H1 (cell line): ENCODE measurements around the gene MVD. TPM values are rescaled to one million over a fixed set of nuclear protein-coding genes. Genes with fewer than 3 reads are reported as not detected.
A peak's percentile ranks its signal among the peaks of the same experiment; 100 is the strongest.

ENCODE experiments used
- CTCF ChIA-PET: fragments of 300-600 bp; sonication (Branson Sonifier 250); formaldehyde crosslinking; loops from one replicate; lab custom pipeline; 2021; ENCODE audit not compliant: partially characterized antibody; lab: Charles Lee
- POLR2A ChIA-PET: fragments of 300-600 bp; sonication (Branson Sonifier 250); formaldehyde crosslinking; loops from one replicate; lab custom pipeline; 2021; ENCODE audit warnings: inconsistent platforms; ENCODE audit not compliant: partially characterized antibody; lab: Charles Lee
- DNase-seq, 2 experiments: peaks; one replicate each; pipeline versions ENCODE4 v3.0.0 to v3.0.0-alpha.2; 2010 to 2022; ENCODE audit warnings: low spot score in 2 of 2, low read depth in 1 of 2, mixed read lengths in 1 of 2
- FAIRE-seq: peaks from 2 replicates; lab custom pipeline; 2011; peaks lifted over from hg19 to GRCh38; lab: Jason Lieb, UNC
- H2AFZ ChIP-seq: 2 replicates; pipeline ENCODE4 v1.8.1; 2012; ENCODE audit warnings: low read length, inconsistent platforms
- H2AK5ac ChIP-seq: 2 replicates; pipeline ENCODE4 v1.6.1; 2013; ENCODE audit warnings: low read depth, low read length
- H2BK120ac ChIP-seq: replicated peaks from 2 replicates; pipeline ENCODE3; 2013; ENCODE audit warnings: low read depth, low read length, inconsistent platforms
- H2BK12ac ChIP-seq: 2 replicates; pipeline ENCODE4 v1.6.1; 2013; ENCODE audit warnings: low read depth, low read length
- H2BK15ac ChIP-seq: 2 replicates; pipeline ENCODE4 v1.6.1; 2013; ENCODE audit warnings: low read length
- H2BK20ac ChIP-seq: 2 replicates; pipeline ENCODE4 v1.6.1; 2013; ENCODE audit warnings: low read length
- H2BK5ac ChIP-seq: 2 replicates; pipeline ENCODE4 v1.6.1; 2013; ENCODE audit warnings: low read depth, low read length
- H3K14ac ChIP-seq: 2 replicates; pipeline ENCODE4 v1.6.1; 2013; ENCODE audit warnings: inconsistent platforms; ENCODE audit not compliant: insufficient read length
- H3K18ac ChIP-seq: 2 replicates; pipeline ENCODE4 v1.6.1; 2013; ENCODE audit warnings: low read length; ENCODE audit errors: extremely low read depth
- H3K23ac ChIP-seq: 2 replicates; pipeline ENCODE4 v1.6.1; 2013; ENCODE audit warnings: inconsistent platforms; ENCODE audit not compliant: insufficient read length
- H3K23me2 ChIP-seq: 2 replicates; pipeline ENCODE4 v1.6.1; 2013; ENCODE audit warnings: low read depth, low read length
- H3K27ac ChIP-seq: 2 replicates; pipeline ENCODE4 v1.6.1; 2011; ENCODE audit warnings: low read depth, low read length, inconsistent platforms
- H3K27me3 ChIP-seq, 4 experiments: replicated peaks in 1 of 4; 1 replicate in 1 of 4; 2 replicates in 3 of 4; pipeline versions ENCODE4 v1.6.1 to v1.8.1; 2011 to 2013; ENCODE audit warnings: low read length in 3 of 4, mild to moderate bottlenecking in 3 of 4, inconsistent platforms in 2 of 4, mixed read lengths in 2 of 4, moderate library complexity in 1 of 4; ENCODE audit not compliant: control insufficient read depth in 3 of 4, insufficient read depth in 3 of 4; ENCODE audit errors: extremely low read depth in 1 of 4
- H3K36me3 ChIP-seq, 4 experiments: 2 replicates each; pipeline versions ENCODE4 v1.6.1 to v1.8.1; 2011 to 2013; ENCODE audit warnings: mild to moderate bottlenecking in 4 of 4, low read length in 3 of 4, moderate library complexity in 2 of 4, control low read depth in 1 of 4, inconsistent platforms in 1 of 4; ENCODE audit not compliant: insufficient read depth in 4 of 4, control insufficient read depth in 2 of 4
- H3K4ac ChIP-seq: replicated peaks from 2 replicates; pipeline ENCODE3; 2013; ENCODE audit warnings: low read length, low read depth, mixed read lengths, inconsistent platforms; ENCODE audit not compliant: insufficient read length
- H3K4me1 ChIP-seq, 4 experiments: replicated peaks in 1 of 4; 1 replicate in 1 of 4; 2 replicates in 3 of 4; pipeline versions ENCODE4 v1.6.1 to v1.8.1; 2011 to 2013; ENCODE audit warnings: low read length in 3 of 4, inconsistent platforms in 2 of 4, mixed read lengths in 1 of 4; ENCODE audit not compliant: insufficient read depth in 4 of 4, control insufficient read depth in 3 of 4
- H3K4me2 ChIP-seq, 2 experiments: 2 replicates each; pipeline versions ENCODE4 v1.6.1 to v1.8.1; 2011 to 2013; ENCODE audit warnings: low read depth in 2 of 2, low read length in 2 of 2, control low read depth in 1 of 2, inconsistent platforms in 1 of 2, mild to moderate bottlenecking in 1 of 2; ENCODE audit not compliant: insufficient read depth in 1 of 2
- H3K4me3 ChIP-seq, 4 experiments: fragments of 200-600, 300-600 bp in 1 of 4; sonication (generic), shearing (Covaris generic), sonication (Bioruptor Twin) in 1 of 4; 2 replicates each; pipeline versions ENCODE4 v1.5.1 to v1.8.1; 2011 to 2016; ENCODE audit warnings: low read length in 4 of 4, low read depth in 3 of 4, control low read depth in 2 of 4, inconsistent platforms in 2 of 4, mild to moderate bottlenecking in 2 of 4, mixed read lengths in 1 of 4, moderate library complexity in 1 of 4; ENCODE audit not compliant: insufficient read depth in 2 of 4; ENCODE audit errors: extremely low read depth in 1 of 4
- H3K56ac ChIP-seq: replicated peaks from 2 replicates; pipeline ENCODE3; 2013; ENCODE audit warnings: low read depth, mild to moderate bottlenecking, mixed read lengths, low read length, inconsistent platforms; ENCODE audit not compliant: insufficient read length
- H3K79me1 ChIP-seq: 2 replicates; pipeline ENCODE4 v1.6.1; 2013; ENCODE audit warnings: low read depth, low read length, control low read depth
- H3K79me2 ChIP-seq, 2 experiments: 2 replicates each; pipeline versions ENCODE4 v1.6.1 to v1.8.1; 2012 to 2013; ENCODE audit warnings: low read length in 2 of 2, mild to moderate bottlenecking in 2 of 2, inconsistent platforms in 1 of 2; ENCODE audit not compliant: insufficient read depth in 2 of 2, control insufficient read depth in 1 of 2
- H3K9ac ChIP-seq, 4 experiments: replicated peaks in 1 of 4; 1 replicate in 1 of 4; 2 replicates in 3 of 4; pipeline versions ENCODE4 v1.6.1 to v1.8.1; 2011 to 2013; ENCODE audit warnings: low read depth in 3 of 4, low read length in 3 of 4, control low read depth in 2 of 4, mild to moderate bottlenecking in 2 of 4, moderate library complexity in 2 of 4, inconsistent platforms in 1 of 4; ENCODE audit errors: extremely low read depth in 1 of 4
- H3K9me3 ChIP-seq, 2 experiments: 2 replicates each; pipeline versions ENCODE4 v1.6.1 to v1.8.1; 2012 to 2013; ENCODE audit warnings: mild to moderate bottlenecking in 2 of 2, moderate library complexity in 2 of 2, control low read depth in 1 of 2, inconsistent platforms in 1 of 2, low read depth in 1 of 2, low read length in 1 of 2, mixed read lengths in 1 of 2; ENCODE audit not compliant: insufficient read depth in 2 of 2
- H4K20me1 ChIP-seq, 2 experiments: replicated peaks in 1 of 2; 2 replicates each; pipeline versions ENCODE3 to v1.8.1; 2011 to 2013; ENCODE audit warnings: inconsistent platforms in 2 of 2, low read length in 2 of 2, mild to moderate bottlenecking in 1 of 2; ENCODE audit not compliant: insufficient read depth in 2 of 2, control insufficient read depth in 1 of 2
- H4K5ac ChIP-seq: 2 replicates; pipeline ENCODE4 v1.6.1; 2013; ENCODE audit warnings: low read length, low read depth, mixed read lengths, inconsistent platforms; ENCODE audit not compliant: insufficient read length
- H4K8ac ChIP-seq: 2 replicates; pipeline ENCODE4 v1.8.0; 2013; ENCODE audit warnings: mild to moderate bottlenecking, moderate library complexity, low read length, inconsistent platforms; ENCODE audit not compliant: insufficient read depth; ENCODE audit errors: extremely low read depth
- H4K91ac ChIP-seq: replicated peaks from 2 replicates; pipeline ENCODE3; 2013; ENCODE audit warnings: low read length, mixed read lengths, inconsistent platforms; ENCODE audit not compliant: insufficient read length
- CBX8 ChIP-seq: fragments of 300-800, 300-1000 bp; sonication (generic); IDR thresholded peaks from 2 replicates; pipeline ENCODE4 v1.7.1; 2016; ENCODE audit warnings: low read depth, low read length, borderline replicate concordance
- HDAC2 ChIP-seq, 2 experiments: fragments of 300-600 bp in 1 of 2; sonication (generic) in 1 of 2; IDR thresholded peaks; 2 replicates each; pipeline ENCODE4 v1.6.1; 2011 to 2012; ENCODE audit warnings: low read depth in 2 of 2, low read length in 2 of 2, mild to moderate bottlenecking in 2 of 2, moderate library complexity in 2 of 2, borderline replicate concordance in 1 of 2, inconsistent platforms in 1 of 2
- POLR2AphosphoS5 ChIP-seq: IDR thresholded peaks from 2 replicates; pipeline ENCODE4 v1.6.1; 2011; ENCODE audit warnings: low read depth, low read length
- RAD21 ChIP-seq, 2 experiments: IDR thresholded peaks in 1 of 2; conservative IDR thresholded peaks in 1 of 2; 2 replicates each; pipeline ENCODE4 v1.6.1; 2011; ENCODE audit warnings: low read depth in 2 of 2, low read length in 2 of 2, improper control_type of control experiment in 1 of 2, inconsistent platforms in 1 of 2, mild to moderate bottlenecking in 1 of 2, moderate library complexity in 1 of 2
- SIN3A ChIP-seq, 2 experiments: IDR thresholded peaks in 1 of 2; conservative IDR thresholded peaks in 1 of 2; 2 replicates each; pipeline ENCODE4 v1.6.1; 2011 to 2012; ENCODE audit warnings: low read length in 2 of 2, improper control_type of control experiment in 1 of 2, low read depth in 1 of 2, mild to moderate bottlenecking in 1 of 2
- WGBS, 2 experiments: shearing (Covaris generic) in 1 of 2; methylation state at CpG; one replicate each; pipeline versions ENCODE4 v1.1.6 to v1.1.7; 2013 to 2015; ENCODE audit warnings: low lambda C conversion rate in 2 of 2, mixed read lengths in 2 of 2, inconsistent platforms in 1 of 2, low coverage in 1 of 2, missing lambda C conversion rate in 1 of 2; ENCODE audit not compliant: insufficient replicate concordance in 2 of 2, insufficient coverage in 1 of 2, insufficient read length in 1 of 2; ENCODE audit errors: extremely low coverage in 1 of 2, missing lambda C conversion rate in 1 of 2; 5-methylcytosine and 5-hydroxymethylcytosine counted together
- polyA plus RNA-seq, 7 experiments: library from polyadenylated mRNA; depleted of rRNA in 3 of 7; stranded (reverse) in 5 of 7; unstranded in 2 of 7; fragments of >200 nt in 5 of 7; fragments of 200-250 nt in 2 of 7; gene quantifications; 1 replicate in 5 of 7; 2 replicates in 1 of 7; 4 replicates in 1 of 7; pipeline versions ENCODE4 v1.2.1 to v1.2.3, GENCODE V29; 2011 to 2013; ENCODE audit warnings: missing spikeins in 2 of 7, mixed read lengths in 2 of 7
- total RNA-seq: library from RNA; stranded (reverse); fragmentation: NEBNext Ultra II Directional; extraction: Animal tissue kit (Norgen Biotek cat#: 25700); gene quantifications from 2 replicates; pipeline ENCODE4 v1.2.1, GENCODE V29; 2021
- TF ChIP-seq, protein P1 (sequence below), 3 experiments: IDR thresholded peaks; 1 replicate in 2 of 3; 2 replicates in 1 of 3; pipeline versions ENCODE4 v1.5.1 to v1.6.1; 2011; ENCODE audit warnings: low read length in 3 of 3, mild to moderate bottlenecking in 3 of 3, inconsistent platforms in 2 of 3, low read depth in 1 of 3, moderate library complexity in 1 of 3; ENCODE audit not compliant: insufficient read depth in 1 of 3; ENCODE audit errors: control extremely low read depth in 1 of 3

Gene MVD
- total and polyA plus RNA-seq, 2 of the 8 experiments (the other 6 are each of a cell fraction or from before 2014, with no cell fraction given): 47.2 to 77.3 TPM

DNA sequence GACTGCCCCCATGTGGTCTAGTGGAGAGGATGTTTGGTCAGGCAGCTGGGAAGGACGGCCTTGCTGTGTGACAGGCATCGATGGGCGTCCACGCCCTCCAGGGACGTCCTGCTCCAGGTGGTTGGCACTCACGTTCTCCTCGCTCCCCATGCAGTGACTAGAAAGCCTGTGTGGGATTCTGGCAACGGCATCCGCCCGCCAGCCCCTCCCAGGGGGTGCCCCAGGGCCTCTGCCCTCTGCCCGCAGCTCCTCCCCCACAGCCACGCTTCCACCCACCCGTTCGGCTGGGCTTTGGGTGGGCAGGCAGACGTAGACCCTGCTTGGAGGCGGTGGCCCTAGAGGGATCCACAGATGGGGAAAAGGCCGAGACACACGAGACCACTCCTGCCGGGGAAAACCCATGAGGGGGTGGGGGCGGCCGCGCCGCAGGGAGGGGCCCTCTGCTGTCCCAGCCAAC is 29.2 kb downstream of the MVD start:
- H3K4me3 ChIP-seq: peak overlapping the region; percentile 39 to 72 (median 48); a peak in 6 of 8 replicates

More for the DNA sequence above, 29.2 kb downstream of the MVD start:
- Histone ChIP-seq H3K79me2 (no peaks in the 10 kb centered on the region), H4K20me1 (peaks cover 0 to 4% of the 10 kb centered on the region in 2 experiments), H2BK20ac (no peak overlapping the region), H4K5ac (no peak overlapping the region), H4K8ac (peak overlapping the region; percentile 41), H3K18ac (peak overlapping the region; percentile 13; the same call in 1 of the 2 replicates), H3K23me2 (peaks cover 8% of the 10 kb centered on the region), H3K4ac (no peak overlapping the region), H3K9me3 (no peaks in the 10 kb centered on the region), H3K27me3 (peaks cover 0 to 4% (median 0%) of the 10 kb centered on the region in 4 experiments; a peak in 2 of 7 replicates), H3K56ac (no peak overlapping the region), H3K23ac (no peak overlapping the region), H3K4me1 (peaks cover 1 to 32% (median 16%) of the 10 kb centered on the region in 4 experiments), H2BK15ac (0 out of 2 replicates have a peak overlapping the region, but pooled peaks have one; percentile 8), H2AK5ac (no peak overlapping the region), H2BK5ac (no peak overlapping the region), H3K14ac (no peak overlapping the region), H2AFZ (no peak overlapping the region), H3K4me2 (peak overlapping the region; percentile 60 to 94), H2BK120ac (no peak overlapping the region), H3K79me1 (no peaks in the 10 kb centered on the region), H3K9ac (no peak overlapping the region), H3K36me3 (peaks cover 4 to 20% (median 11%) of the 10 kb centered on the region in 4 experiments; a peak in 4 of 8 replicates), H2BK12ac (no peak overlapping the region), H3K27ac (no peak overlapping the region), H4K91ac (no peak overlapping the region)
- DNase-seq (peak in 1 of 2 experiments; percentile 73), FAIRE-seq (no peak)
- ChIA-PET POLR2A (interaction anchor here (0.7 to 1.8 kb wide), 6 partner anchors 10 to 29 kb away, joined by 3 to 6 read pairs (median 3); partner anchors contain the start of gene MVD), CTCF (interaction anchor here (0.7 to 11.2 kb wide), 21 partner anchors 9 to 159 kb away, joined by 3 to 89 read pairs (median 5); no protein-coding TSS in a partner anchor)
- TF ChIP-seq, protein P1, sequence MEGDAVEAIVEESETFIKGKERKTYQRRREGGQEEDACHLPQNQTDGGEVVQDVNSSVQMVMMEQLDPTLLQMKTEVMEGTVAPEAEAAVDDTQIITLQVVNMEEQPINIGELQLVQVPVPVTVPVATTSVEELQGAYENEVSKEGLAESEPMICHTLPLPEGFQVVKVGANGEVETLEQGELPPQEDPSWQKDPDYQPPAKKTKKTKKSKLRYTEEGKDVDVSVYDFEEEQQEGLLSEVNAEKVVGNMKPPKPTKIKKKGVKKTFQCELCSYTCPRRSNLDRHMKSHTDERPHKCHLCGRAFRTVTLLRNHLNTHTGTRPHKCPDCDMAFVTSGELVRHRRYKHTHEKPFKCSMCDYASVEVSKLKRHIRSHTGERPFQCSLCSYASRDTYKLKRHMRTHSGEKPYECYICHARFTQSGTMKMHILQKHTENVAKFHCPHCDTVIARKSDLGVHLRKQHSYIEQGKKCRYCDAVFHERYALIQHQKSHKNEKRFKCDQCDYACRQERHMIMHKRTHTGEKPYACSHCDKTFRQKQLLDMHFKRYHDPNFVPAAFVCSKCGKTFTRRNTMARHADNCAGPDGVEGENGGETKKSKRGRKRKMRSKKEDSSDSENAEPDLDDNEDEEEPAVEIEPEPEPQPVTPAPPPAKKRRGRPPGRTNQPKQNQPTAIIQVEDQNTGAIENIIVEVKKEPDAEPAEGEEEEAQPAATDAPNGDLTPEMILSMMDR (IDR thresholded peaks at IDR 0.05; ENCODE audit: control extremely low read depth in 1 of 3, insufficient read depth in 1 of 3, low read depth in 1 of 3, low read length in 3 of 3): peak; percentile 62 to 79 (median 77)
- TF ChIP-seq RAD21 (IDR thresholded peaks at IDR 0.05 in 1 of 2, conservative IDR thresholded peaks at IDR 0.05 in 1 of 2; ENCODE audit: low read depth in 2 of 2, low read length in 2 of 2): peak; percentile 49 to 59; a peak in 3 of 4 replicates
- peak; percentile 40 to 68; a peak in 1 of 4 replicates for TF ChIP-seq SIN3A (conservative IDR thresholded peaks at IDR 0.05 in 1 of 2, IDR thresholded peaks at IDR 0.05 in 1 of 2; ENCODE audit: low read depth in 1 of 2, low read length in 2 of 2)
- no peak for TF ChIP-seq CBX8
- 0 out of 2 replicates have a peak, but pooled peaks have one; percentile 31 for TF ChIP-seq POLR2AphosphoS5
- TF ChIP-seq HDAC2 (IDR thresholded peaks at IDR 0.05; ENCODE audit: borderline replicate concordance in 1 of 2, low read depth in 2 of 2, low read length in 2 of 2): no peak
- 29% methylated on average over 23 of the region's 23 CpGs; no CpG with 5 or more reads in 1 of the 2 experiments for WGBS, 2 experiments
